ENCODE data around the gene FAM114A1.

- TF ChIP-seq, protein P1, sequence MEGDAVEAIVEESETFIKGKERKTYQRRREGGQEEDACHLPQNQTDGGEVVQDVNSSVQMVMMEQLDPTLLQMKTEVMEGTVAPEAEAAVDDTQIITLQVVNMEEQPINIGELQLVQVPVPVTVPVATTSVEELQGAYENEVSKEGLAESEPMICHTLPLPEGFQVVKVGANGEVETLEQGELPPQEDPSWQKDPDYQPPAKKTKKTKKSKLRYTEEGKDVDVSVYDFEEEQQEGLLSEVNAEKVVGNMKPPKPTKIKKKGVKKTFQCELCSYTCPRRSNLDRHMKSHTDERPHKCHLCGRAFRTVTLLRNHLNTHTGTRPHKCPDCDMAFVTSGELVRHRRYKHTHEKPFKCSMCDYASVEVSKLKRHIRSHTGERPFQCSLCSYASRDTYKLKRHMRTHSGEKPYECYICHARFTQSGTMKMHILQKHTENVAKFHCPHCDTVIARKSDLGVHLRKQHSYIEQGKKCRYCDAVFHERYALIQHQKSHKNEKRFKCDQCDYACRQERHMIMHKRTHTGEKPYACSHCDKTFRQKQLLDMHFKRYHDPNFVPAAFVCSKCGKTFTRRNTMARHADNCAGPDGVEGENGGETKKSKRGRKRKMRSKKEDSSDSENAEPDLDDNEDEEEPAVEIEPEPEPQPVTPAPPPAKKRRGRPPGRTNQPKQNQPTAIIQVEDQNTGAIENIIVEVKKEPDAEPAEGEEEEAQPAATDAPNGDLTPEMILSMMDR (IDR thresholded peaks at IDR 0.05): no peak
- no peak for TF ChIP-seq POLR2A (IDR thresholded peaks at IDR 0.05)
- TF ChIP-seq EP300 (IDR thresholded peaks at IDR 0.05): no peak
These were observed 56.7 kb downstream of the FAM114A1 start for GRCh38 chr4:38924353-38924752.

Measured in ovary (tissue), 3 donors.